C4-2B (cell line): ENCODE results near the gene SPDYE3.
"Not testable (repeated sequence)": the region's sequence is repeated elsewhere in the genome, so short reads cannot be mapped to it uniquely, and the experiment has no call there.

ENCODE experiments used
- ZFX ChIP-seq: fragments of 450-650 bp; IDR thresholded peaks from 2 replicates; pipeline ENCODE4 v1.6.1; 2017
- TF ChIP-seq, protein P1 (sequence below): fragments of 450-650 bp; conservative IDR thresholded peaks from 2 replicates; pipeline ENCODE4 v1.5.1; 2017; ENCODE audit warnings: mild to moderate bottlenecking

DNA sequence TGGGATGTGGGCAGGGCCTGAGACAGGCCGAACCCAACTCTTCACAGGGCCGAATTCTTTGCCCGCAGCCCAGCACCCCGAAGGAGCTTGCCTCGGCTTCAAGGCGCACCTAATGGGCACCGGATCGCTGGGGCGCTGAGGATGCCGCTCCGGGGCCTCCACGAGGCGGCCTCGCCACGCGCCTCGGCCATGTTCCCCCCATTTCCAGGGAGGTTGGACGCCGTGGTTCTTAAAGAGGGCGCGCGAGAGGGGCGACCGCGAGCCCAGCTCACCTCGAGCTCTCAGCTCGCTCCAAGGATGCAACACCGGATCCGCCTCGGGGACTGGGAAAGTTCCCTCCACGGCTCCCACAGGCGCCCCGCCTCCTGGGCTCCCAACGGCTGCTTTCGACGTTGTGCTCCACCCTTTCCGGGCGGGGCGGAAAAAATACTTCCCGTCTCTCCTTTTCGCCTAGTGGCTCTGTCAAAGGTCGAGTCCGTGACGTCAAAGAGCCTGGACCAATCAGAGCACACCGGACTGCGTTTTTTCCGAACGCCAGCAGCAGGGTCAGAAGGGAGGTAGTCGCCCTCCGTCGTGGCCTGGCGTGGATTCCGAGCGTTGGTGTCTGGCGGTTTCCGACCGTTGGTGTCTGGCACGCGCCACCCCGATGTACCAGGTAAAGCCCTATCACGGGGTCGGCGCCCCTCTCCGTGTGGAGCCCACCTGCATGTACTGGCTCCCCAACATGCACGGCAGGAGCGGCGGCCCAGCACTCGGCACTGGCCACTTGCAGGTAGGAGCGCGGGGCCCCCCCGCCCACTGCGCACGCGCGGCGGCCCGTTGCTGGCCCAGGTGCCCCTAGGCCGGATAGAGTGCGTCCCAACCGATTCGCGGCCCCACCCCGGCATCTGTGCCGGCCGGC is 28.3 kb downstream of the SPDYE3 start:
- TF ChIP-seq, protein P1, sequence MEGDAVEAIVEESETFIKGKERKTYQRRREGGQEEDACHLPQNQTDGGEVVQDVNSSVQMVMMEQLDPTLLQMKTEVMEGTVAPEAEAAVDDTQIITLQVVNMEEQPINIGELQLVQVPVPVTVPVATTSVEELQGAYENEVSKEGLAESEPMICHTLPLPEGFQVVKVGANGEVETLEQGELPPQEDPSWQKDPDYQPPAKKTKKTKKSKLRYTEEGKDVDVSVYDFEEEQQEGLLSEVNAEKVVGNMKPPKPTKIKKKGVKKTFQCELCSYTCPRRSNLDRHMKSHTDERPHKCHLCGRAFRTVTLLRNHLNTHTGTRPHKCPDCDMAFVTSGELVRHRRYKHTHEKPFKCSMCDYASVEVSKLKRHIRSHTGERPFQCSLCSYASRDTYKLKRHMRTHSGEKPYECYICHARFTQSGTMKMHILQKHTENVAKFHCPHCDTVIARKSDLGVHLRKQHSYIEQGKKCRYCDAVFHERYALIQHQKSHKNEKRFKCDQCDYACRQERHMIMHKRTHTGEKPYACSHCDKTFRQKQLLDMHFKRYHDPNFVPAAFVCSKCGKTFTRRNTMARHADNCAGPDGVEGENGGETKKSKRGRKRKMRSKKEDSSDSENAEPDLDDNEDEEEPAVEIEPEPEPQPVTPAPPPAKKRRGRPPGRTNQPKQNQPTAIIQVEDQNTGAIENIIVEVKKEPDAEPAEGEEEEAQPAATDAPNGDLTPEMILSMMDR, result not testable (repeated sequence)
- TF ChIP-seq ZFX, result peak; percentile 91
